ENCODE measurements around the gene CECR2.

CECR2 gene

DNA sequence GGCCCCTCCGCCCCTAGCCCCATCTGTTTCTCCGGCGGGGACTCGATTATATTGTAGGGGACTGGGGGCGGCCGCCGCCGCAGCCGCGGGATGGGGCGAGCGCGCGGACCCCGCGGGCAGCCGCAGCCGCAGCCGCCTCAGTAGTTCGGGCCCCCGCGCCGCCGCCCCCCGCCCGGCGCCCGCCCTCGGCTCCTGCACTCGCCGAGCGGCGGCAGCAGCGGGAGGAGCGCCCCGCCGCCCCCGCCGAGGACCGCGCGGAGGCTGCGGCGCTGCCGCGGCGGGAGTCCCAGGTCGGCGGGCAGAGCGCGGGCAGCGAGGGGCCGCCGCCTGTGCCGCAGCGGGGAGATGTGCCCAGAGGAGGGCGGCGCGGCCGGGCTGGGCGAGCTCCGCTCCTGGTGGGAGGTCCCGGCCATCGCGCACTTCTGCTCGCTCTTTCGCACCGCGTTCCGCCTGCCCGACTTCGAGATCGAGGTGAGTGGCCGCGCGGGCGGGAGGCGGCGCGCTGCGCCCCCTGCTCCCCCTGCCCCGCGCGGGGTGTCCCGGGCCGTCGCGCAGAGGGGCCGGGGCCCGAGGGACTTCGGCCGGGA lies at the start of gene CECR2:
CECR2 (plus strand) TSS at position 22 of the 587 bp plus-strand sequence; CDS start at position 346, 324 bp downstream.
- DNase-seq = no peak

DNA sequence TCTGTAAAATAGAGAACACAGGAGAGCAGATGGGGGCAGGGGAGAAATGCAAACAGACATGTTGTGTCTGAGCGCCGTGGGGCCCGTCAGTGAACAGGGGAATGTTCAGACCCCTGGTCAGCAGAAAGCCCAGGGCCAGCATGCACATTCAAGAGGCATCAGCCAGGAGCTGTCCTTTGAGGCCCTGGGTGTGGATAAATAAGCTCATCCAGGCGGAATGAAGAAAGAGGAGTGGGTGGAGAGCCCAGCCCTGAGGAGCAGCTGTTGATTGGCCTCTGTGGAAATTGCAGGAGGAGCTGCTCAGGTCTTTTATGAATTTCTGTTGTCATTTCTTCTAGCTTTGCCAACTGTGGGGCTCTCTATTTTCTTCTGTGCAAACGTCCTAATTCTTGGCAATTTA lies 49.7 kb upstream of the CECR2 start:
- DNase-seq = no peak

DNA sequence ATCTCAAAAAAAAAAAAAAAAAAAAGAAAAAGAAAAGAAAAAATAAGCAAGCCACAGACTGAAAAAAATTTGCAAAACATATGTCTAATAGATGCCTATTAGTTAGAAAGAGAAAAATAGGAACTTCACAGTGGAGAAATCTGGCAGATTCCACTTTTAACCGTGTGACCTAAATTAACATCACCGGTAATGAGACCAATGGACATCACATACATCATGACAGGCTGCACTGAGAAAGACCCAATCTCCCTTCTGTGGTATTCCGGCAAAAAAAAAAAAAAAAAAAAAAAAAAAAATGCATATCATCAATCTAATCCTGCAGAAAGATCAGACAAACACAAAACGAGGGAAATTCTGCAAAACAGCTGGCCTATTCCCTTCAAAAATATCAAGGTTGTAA lies 46.7 kb upstream of the CECR2 start:
- DNase-seq = no peak

DNA sequence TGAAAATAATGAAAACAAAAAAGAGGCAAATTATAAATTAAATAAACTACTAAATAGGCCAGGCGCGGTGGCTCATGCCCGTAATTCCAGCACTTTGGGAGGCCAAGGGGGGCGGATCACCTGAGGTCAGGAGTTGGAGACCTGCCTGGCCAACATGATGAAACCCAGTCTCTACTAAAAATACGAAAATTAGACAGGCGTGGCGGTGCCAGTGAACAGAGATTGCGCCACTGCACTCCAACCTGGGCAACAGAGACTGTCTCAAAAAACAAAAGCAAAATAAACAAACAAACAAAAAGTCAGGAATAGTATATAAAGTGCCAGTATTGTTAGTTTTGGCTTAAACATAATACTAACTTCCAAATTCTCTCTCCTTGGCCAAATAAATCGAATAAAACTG lies 37.6 kb upstream of the CECR2 start:
- no peak for DNase-seq

DNA sequence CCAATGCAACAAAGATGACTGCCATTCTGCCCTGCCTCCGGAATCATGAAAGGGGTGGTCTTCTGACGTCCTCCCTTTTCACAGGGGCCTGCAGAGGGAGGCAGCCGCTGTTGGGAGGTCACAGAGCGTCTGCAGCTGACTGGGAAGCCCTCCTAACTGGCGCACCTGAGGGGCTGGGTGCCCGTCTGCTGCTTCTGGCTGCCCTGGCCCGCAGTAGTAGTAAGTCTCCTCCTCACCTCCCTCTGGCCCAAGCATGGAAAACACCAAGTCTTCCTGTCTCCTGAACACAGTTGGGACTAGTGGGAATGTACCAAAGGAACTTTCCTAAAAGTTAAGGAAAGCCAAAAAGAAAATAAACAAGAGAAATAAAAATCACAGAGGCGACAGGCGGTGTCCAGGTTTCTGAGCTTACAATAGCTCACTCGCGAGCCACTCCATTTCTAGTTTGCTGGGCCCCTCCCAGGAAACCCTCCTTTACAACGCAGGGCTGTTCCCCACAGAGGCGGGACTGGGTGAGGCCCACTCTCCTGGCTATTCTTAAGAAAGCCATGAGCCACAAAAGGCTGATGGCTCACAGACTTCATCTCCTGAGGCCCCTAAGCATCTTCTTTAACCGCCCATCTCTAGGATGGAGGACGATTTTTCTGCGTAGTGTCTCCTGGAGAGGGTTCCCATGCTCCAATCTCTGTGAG lies 37.0 kb upstream of the CECR2 start:
- no peak for DNase-seq

DNA sequence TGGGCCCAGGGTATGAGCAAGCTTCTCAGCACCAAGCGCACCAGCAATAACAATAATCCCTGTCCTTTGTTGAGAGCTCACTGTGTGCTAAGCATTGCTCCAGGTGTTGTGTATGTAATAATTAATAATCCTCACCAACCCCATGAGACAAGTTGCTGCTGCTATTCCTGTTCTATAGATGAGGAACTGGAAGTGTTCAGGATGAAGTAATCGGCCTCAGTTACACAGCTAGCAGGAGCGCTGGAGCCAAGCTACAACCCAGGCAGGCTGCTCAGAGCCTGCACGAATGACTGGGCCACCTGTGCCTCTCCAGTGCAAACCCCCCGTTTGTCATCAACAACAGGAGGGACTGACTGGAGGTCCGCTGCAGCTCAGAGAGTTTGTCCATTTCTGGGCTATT lies 35.2 kb upstream of the CECR2 start:
- no peak for DNase-seq

DNA sequence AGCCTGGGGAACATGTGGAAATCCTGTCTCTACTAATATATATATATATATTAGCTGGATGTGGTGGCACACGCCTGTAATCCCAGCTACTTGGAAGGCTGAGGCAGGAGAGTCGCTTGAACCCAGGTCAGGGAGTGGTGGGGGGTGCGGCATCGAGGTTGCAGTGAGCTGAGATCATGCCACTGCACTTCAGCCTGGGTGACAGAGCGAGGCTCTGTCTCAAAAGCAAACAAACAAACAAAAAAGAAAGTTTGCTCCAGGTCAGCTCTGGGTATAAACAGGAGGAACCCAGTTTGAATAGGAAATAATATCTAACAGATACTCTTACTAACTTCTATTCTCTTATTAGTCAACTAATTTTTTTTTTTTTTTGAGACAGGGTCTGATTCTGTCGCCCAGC lies 34.3 kb upstream of the CECR2 start:
- no peak for DNase-seq

DNA sequence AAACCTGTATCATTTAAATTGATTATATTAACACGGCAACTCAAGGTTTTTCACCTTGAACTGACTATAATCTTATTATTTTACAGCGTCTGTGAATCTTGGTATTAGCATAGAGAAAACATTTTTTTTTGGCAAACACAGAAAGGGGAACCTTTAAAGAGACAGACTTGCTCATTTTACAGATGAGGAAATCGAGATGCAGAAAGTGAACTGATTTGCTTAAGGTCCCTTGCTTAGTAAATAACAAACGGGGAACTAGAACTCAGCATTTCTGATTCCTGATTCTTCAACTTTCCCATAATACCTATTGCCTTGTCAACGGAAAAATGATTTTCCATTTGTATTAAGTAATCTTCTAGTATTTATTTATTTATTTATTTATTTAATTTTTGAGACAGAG lies 33.2 kb upstream of the CECR2 start:
- DNase-seq = no peak

DNA sequence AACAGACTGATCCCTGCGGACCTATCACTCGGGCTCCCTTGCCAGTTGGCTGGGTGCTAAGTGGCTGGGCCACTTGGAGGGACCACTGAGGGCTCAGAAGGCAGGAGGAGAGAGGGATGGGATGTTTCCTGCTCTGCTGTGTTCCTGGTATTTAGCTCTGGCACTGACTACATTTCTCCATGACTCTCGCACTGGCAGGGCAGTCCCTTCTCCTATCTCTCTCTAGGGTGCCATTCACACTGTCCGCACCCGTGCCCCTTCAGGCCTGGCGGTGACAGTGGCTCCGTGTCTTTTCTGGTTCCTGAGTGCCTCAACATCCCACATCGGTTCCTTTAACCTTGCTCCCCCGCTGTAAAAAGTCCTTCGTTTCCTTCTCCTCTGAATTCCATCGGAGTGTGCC lies 31.6 kb upstream of the CECR2 start:
- no peak for DNase-seq

DNA sequence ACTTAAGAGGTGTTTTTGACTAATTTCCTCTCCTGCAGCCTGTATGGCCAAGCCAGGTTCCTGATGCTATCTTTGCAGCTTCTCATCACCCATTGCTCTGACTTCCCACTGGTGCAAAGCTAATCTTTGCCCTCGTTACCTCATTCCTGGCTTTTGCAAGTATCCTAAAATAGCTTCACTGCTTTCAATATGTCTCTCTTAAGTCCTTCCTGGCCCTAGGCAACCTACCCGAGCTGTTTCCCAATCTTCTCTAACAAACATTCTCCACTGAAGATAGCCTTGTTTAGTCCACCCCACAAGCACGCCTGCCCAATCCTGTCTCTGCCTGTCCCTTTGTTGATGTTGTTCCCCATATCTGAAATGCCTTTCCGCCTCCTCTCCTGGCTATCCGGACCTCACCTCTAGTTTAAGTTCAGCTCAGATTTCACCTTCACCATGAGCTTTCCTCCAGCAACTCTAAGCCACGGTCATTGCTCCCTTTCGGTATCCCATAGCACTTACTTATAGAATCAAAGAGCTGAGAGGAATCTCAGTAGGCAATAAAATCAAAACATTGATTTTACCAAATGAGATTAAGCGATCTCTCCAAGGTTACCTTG lies 30.1 kb upstream of the CECR2 start:
- no peak for DNase-seq

DNA sequence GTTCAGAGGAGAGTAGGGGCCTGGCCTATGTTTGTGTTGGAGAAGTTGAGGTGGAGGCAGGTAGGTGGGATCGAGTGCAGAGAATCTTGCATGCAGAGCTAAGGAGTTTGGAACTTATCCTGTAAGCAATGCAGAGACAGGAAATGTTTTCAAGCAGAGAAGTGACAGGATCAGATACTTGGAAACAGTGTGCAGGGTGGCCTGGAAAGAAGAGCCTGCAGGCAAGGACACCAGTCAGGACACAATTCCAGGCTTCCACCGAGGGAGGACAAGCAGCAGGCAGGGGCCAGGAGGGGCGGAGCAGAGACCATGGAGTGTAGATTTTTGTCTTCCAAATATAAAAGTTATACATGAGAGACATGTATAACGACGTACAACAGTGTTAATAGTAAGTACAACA lies 26.9 kb upstream of the CECR2 start:
- no peak for DNase-seq

DNA sequence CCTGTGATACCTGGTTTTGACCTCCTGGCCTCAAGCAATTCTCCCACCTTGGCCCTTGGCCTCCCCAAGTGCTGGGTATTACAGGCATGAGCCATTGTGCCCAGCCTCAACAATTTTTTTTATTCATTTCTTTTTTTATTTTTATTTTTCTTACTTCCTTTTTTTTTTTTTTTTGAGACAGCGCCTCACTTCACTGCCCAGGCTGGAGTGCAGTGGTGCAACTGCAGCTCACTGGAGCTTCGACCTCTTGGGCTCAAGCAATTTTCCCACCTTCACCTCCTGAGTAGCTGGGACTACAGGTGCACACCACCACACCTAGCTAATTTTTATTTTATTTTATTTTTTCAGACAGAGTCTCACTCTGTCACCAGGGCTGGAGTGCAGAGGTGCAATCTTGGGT lies 25.5 kb upstream of the CECR2 start:
- DNase-seq = no peak

DNA sequence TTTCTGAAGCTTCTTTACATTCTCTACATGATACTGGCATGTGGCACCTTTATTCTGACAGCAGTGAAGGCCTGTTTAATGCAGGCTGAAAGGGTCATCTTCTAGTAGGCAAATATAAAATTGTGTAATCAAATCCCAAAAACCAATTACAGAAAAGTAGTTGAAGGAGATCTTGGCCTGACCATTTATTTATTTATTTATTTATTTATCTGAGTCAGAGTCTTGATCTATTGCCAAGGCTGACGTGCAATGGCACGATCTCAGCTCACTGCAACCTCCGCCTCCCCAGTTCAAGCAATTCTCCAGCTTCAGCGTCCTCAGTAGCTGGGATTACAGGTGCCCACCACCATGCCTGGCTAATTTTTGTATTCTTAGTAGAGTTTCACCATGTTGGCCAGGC lies 22.7 kb upstream of the CECR2 start:
- no peak for DNase-seq

DNA sequence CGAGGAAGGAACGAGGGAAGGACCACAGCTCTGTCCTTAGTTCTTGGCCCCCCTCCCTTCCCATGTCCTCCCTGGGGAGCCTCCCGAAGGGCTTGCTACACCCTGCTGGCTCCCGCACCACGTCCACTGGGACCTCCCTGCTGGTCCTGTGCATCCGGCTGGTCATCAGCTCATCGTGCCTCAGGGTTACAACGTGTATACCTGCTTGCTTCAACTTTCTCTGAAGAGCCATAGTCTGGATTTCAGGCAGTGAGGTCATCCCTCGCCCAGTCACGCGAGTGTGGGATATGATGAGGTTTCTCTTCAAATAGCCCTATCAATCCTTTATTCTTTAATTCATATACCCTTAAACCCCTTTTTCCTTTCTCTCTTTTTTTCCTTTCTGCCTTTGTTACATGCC lies 21.5 kb upstream of the CECR2 start:
- DNase-seq = no peak

DNA sequence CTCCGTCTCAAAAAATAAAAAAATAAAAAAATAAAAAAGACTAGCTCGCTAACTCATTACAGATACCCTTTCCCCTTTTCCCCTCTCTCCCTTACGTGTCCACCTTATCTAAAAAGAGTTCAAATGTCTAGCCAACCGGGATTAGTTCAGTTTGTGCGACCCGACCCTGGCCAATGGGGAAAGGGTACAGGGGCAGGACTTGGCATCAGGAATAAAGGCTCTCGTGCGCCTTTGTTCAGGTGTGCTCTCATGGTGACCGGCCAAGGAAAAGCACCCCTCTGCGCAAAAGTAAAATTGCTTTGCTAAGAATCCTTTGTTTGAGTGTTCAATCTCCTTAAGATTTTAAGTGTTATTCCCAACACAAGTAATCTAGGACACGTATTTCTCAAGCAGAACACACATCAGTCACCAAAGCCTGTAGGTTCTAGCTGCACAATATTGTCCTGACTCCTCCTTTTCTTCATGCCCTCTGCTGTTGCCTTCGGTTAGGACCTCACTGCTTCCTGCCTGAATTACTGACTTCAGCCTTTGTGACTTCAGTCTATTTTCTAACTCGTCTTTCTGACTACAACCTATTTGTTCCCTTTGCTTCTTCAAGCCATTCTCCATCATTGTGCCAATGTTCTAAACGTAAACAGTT lies 20.7 kb upstream of the CECR2 start:
- DNase-seq = no peak

DNA sequence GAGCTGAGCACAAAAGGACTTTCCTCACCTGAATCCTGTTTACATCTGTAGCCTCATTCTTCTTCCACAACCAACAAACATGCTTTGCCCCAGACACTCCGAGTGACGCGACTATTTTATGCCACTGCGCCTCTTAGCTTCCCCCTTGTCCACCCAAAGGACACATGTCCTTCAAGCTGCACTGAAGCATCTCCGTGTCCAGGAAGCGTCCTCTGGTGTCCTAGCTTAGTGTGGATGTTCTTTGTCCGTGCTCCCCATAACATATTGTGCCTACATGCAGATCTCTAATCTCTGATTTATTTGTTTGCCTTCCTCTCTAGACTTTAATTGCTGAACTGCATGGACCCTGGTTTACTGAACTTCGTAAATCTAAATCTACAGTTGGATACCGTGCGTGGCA lies 20.1 kb upstream of the CECR2 start:
- DNase-seq = no peak

DNA sequence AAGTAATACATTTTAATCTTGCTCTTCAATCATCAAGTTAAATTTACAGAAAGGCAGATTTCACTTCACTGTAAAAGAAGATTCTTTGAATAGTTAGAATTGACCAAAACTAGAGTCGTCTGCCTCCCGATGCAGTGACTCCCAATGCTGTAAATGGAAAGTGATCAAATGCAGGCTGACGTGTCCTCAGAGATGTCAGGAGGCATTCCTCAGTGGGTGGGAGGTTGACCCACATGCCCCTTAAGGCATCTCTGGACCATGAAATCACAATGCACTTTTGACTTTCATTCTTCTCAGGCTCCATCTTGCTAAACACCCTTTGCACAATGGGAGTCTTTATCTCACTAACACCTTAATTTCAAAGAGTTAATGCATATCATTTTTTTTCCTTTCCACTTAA lies 19.0 kb upstream of the CECR2 start:
- peak; percentile 7 for DNase-seq

DNA sequence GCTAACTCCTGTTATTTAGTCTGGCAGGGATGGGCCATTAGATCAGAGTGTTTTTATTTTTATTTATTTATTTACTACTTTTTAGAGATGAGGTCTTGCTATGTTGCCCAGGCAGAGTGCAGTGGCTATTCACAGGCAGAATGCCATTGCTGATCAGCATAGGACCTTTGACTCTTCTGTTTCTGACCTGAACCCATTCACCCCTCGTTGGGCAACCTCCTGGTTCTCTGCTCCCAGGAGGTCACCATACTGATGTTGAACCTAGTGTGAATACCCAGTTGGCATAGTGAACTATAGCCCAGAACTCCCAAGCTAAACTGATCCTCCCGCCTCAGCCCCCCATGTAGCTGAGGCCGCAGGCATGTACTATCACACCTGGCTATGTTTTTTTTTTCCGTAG lies 16.5 kb upstream of the CECR2 start:
- DNase-seq = no peak

DNA sequence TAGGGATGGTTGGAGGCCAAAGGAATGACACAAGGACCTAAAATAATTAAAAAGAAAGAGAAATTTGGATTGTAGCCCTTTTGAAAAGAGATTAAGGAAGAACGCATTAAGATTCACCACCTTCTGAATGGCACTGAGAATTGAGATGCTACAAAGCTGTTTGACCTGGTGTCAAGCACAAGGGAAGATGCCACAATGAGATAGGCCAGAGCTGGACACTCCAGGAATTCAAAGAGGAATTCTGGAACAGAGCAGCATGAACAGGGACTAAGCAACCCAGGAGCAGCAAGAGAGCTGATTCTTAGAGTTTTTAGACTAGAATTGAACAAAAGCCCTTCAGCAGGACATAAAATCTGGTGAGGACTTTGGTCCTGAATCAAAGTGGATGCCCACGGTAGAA lies 11.6 kb upstream of the CECR2 start:
- DNase-seq = no peak

DNA sequence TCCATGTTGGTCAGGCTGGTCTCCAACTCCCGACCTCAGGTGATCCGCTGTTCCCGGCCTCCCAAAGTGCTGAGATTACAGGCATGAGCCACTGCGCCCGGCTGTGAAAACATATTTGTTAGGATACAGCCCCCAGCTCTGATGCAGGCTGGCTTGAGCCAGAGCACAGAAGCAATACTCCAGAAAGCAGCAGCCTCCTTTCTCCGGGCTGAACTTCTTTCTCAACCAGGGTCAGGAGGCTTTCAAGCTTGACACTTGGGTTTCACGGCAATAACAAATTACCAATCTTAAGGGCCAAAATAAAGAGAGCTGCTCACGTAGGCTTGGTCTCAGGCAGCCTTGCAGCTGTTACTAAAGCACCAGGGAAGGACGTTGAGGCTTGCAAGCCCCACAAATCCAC lies 10.8 kb upstream of the CECR2 start:
- DNase-seq = no peak

DNA sequence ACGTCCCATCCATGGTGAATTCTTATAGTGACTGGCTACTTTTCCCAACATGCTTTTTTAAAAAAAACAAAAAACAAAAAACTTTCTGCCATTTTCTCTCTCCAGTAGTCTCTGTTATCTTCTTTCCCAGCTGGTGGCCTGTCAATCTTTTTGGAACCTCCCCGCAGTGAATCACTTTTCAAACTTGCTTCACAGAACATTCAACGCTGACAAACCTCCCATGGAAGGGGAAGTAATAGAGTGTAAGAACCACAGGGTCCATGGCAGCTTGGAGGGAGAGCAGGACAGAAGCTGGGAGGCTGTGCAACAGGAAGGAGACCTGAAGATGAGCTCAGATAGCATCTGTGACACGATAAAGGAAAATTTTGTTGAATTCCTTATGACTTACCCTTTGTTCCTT lies 9.8 kb upstream of the CECR2 start:
- peak; percentile 2 for DNase-seq

DNA sequence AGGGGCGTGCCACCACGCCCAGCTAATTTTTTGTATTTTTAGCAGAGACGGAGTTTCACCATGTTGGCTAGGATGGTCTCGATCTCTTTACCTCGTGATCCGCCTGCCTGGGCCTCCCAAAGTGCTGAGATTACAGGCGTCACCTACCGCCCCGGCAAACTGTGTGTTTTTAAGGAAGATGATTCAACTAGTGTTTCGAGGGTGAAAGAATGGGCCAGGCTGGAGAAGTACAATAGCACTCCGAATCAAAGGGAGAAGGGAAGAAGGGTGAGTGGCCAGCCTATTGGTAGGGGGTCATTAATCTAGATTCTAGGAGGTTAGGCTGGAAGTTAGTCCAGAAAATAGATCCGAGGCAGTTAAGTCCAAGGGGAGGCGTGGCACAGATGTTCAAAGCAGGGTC lies 2.9 kb upstream of the CECR2 start:
- no peak for DNase-seq

DNA sequence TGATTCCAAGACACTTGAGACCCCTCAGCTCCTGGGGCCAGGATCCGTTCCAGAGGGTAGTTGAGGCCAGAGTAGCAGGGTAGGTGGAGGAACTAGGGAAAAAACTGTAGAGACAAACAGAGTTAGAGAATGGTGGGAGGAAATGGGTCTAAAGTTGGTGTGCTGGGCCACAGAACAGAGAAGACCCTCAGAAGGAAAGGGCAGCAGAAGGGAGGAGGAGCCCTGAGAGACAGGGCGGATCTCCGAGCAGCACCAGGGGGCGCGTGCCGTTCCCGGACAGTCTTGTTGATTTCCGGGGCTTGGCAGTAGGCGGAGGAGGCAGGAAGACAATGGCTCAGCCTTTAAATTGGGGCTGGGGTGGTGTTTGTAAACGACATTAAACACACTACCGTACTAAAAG lies 2.4 kb upstream of the CECR2 start:
- no peak for DNase-seq

DNA sequence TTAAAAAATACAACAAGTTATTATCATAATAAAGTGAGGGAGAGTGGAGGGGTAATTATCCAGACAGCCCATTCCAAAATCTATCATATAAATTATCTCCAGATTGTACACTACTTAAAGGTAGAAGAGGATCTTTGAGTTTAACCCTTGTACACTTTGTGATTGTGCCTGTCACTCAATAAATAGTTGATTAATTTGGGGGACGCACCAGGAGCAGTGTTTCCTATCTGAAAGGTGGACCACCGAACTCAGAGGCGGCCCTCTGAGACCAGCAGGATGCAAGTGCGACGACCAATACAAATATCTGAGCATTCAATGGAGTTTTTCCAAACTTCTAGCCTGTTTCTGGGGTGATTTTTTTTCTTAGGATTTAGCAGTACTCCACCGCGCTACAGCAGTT lies 1.1 kb upstream of the CECR2 start:
- no peak for DNase-seq
